ENCODE data around the gene PTBP2.

GRCh38 chr1:96763514-96763913 lies 41.9 kb downstream of the PTBP2 start:
- TF ChIP-seq GATA3 (IDR thresholded peaks at IDR 0.05; ENCODE audit: low read depth, low read length) (no peak), GATA2 (IDR thresholded peaks at IDR 0.05; ENCODE audit: low read depth, low read length) (no peak)

Measured in SH-SY5Y (cell line).